Choroid plexus epithelial cell (primary cell): ENCODE measurements around the gene SEC14L5.

Source experiments
- DNase-seq: peaks from one replicate; pipeline ENCODE4 v3.0.0-alpha.2; 2010; ENCODE audit warnings: low read depth
- H3K4me3 ChIP-seq: 2 replicates; pipeline ENCODE4 v1.5.1; 2011; ENCODE audit warnings: low read depth, mild to moderate bottlenecking, control low read depth, low read length, moderate library complexity
- CTCF ChIP-seq: conservative IDR thresholded peaks from 2 replicates; pipeline ENCODE4 v1.5.1; 2011; ENCODE audit warnings: low read depth, mild to moderate bottlenecking, control low read depth, inconsistent platforms, low read length, moderate library complexity

SEC14L5 gene

GRCh38 chr16:4979736-4980660 is 21.9 kb downstream of the SEC14L5 start:
- no peak for DNase-seq
- no peak overlapping the region for H3K4me3 ChIP-seq
- no peak for TF ChIP-seq CTCF

- DNase-seq: no peak
- TF ChIP-seq CTCF: no peak
These were observed 22.6 kb downstream of the SEC14L5 start for GRCh38 chr16:4980691-4981090.

DNA sequence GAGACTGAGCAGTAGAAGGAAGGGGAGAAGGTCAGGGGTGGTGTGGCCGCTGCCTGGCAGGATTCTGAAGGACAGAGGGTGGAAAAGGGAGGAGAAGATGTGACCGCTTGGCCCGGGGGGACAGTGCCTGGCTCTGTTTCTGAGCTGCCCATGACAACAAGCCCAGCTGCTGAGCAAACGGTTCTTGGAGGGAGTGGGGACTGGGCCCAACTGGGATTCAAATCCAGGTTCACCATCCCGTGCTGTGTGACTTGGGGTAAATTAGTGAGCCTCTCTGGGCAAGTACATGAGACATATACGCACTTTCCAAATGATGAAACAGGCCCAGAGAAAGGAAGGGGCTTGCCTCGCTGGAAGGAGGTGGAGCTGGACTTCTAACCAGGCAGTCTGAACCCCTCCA is 23.3 kb downstream of the SEC14L5 start:
- H3K4me3 ChIP-seq: no peak overlapping the region
- DNase-seq: no peak
- no peak for TF ChIP-seq CTCF

More at GRCh38 chr16:4980691-4981090, 22.6 kb downstream of the SEC14L5 start:
- no peak overlapping the region for H3K4me3 ChIP-seq

DNA sequence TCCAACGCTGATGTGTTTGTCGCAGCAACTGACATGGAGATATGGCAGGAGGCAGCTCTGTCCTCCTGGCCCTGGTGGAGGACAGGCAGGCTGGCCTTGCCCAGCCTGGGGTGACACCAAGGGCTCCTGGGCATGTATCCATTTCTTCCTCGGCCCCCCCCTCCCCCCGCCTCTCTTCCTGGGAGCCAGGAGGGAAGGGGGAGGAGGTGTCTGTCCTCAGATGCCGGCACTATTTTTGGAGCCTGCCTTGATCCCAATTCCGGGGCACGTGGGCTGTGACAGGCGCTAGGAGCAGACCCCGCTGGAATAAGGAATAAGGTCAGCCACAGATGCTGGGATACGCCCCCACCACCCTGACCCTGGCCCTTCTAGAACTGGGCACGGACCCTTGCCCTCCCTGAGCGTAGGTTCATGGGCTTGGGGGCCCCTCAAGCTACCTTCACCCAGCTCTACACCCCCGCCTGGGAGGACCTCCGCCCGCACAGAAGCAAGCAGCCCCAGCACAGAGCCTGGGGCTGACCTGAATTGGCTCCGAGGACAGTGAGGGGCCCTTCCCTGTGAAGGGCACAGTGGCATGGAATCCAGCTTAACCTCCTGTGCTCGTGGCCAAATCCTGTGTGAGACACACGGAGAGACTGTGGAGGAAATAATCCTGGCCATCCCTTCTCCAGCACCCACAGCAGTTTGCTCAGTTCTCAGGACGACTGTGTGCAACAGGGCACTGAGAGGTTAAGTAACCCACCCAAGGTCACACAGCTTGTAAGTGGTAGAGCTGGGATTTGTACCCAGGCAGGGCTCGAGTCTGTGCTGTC is 24.1 kb downstream of the SEC14L5 start:
- TF ChIP-seq CTCF: no peak
- no peak overlapping the region for H3K4me3 ChIP-seq
- no peak for DNase-seq

GRCh38 chr16:4984174-4984990 is 26.3 kb downstream of the SEC14L5 start:
- H3K4me3 ChIP-seq: no peak overlapping the region
- DNase-seq: peak; percentile 8
- TF ChIP-seq CTCF: peak; percentile 7

- no peak for DNase-seq
- no peak overlapping the region for H3K4me3 ChIP-seq
- no peak for TF ChIP-seq CTCF
These were observed 29.1 kb downstream of the SEC14L5 start for GRCh38 chr16:4987250-4987579.
